CD4-positive, CD25-positive, alpha-beta regulatory T cell (primary cell): ENCODE data around the gene COL5A1. TPM values are rescaled to one million over a fixed set of nuclear protein-coding genes. Genes with fewer than 3 reads are reported as not detected.
"Not testable (repeated sequence)": the region's sequence is repeated elsewhere in the genome, so short reads cannot be mapped to it uniquely, and the experiment has no call there.

Source experiments
- ATAC-seq, 2 donors: fragments of 150-1000 bp; cut with Tn5 transposase; one replicate each; pipeline ENCODE4 v1.10.0; 2021; ENCODE audit warnings: low read depth in 2 of 2, moderate number of reproducible peaks in 2 of 2, moderate library complexity in 1 of 2
- DNase-seq, 3 donors: peaks; one replicate each; pipeline versions ENCODE4 v3.0.0 to v3.0.0-alpha.2; 2012 to 2022; ENCODE audit warnings: mixed read lengths in 1 of 3
- H3K27ac ChIP-seq: one replicate; pipeline ENCODE4 v1.7.0; 2013; ENCODE audit warnings: mild to moderate bottlenecking, low read length; ENCODE audit not compliant: insufficient read depth, poor library complexity, severe bottlenecking
- H3K27me3 ChIP-seq: one replicate; pipeline ENCODE4 v1.7.0; 2013; ENCODE audit warnings: low read length; ENCODE audit not compliant: control insufficient read depth, insufficient read depth
- H3K36me3 ChIP-seq: one replicate; pipeline ENCODE4 v1.7.0; 2013; ENCODE audit warnings: mild to moderate bottlenecking, low read length, moderate library complexity; ENCODE audit not compliant: control insufficient read depth, insufficient read depth
- H3K4me1 ChIP-seq: 2 replicates; pipeline ENCODE4 v1.7.0; 2013; ENCODE audit warnings: mild to moderate bottlenecking, low read length; ENCODE audit not compliant: insufficient read depth, control insufficient read depth, poor library complexity, severe bottlenecking
- H3K4me3 ChIP-seq: one replicate; pipeline ENCODE4 v1.7.0; 2013; ENCODE audit warnings: low read depth, mild to moderate bottlenecking, low read length, moderate library complexity
- H3K9me3 ChIP-seq, 2 experiments: 1 replicate in 1 of 2; 2 replicates in 1 of 2; pipeline ENCODE4 v1.7.0; 2013; ENCODE audit warnings: low read length in 2 of 2, mild to moderate bottlenecking in 1 of 2, moderate library complexity in 1 of 2; ENCODE audit not compliant: control insufficient read depth in 2 of 2
- H3K27ac Mint-ChIP-seq, 3 donors: one replicate each; pipeline ENCODE4 v1.8.0; 2020 to 2022; ENCODE audit warnings: mild to moderate bottlenecking in 3 of 3, mixed read lengths in 3 of 3, moderate library complexity in 2 of 3
- H3K27me3 Mint-ChIP-seq: one replicate; pipeline ENCODE4 v1.8.0; 2022; ENCODE audit warnings: mild to moderate bottlenecking, mixed read lengths
- H3K36me3 Mint-ChIP-seq: one replicate; pipeline ENCODE4 v1.8.0; 2020; ENCODE audit warnings: mixed read lengths
- H3K4me1 Mint-ChIP-seq, 4 donors: one replicate each; pipeline ENCODE4 v1.8.0; 2020 to 2022; ENCODE audit warnings: mixed read lengths in 4 of 4, mild to moderate bottlenecking in 1 of 4
- H3K4me3 Mint-ChIP-seq, 4 donors: one replicate each; pipeline ENCODE4 v1.8.0; 2020 to 2022; ENCODE audit warnings: mild to moderate bottlenecking in 4 of 4, mixed read lengths in 4 of 4, moderate library complexity in 3 of 4
- H3K9me3 Mint-ChIP-seq, 7 donors: one replicate each; pipeline ENCODE4 v1.8.0; 2020 to 2022; ENCODE audit warnings: mixed read lengths in 7 of 7, mild to moderate bottlenecking in 3 of 7, moderate library complexity in 2 of 7
- polyA plus RNA-seq, 4 donors: library from polyadenylated mRNA; unstranded; fragments of 300-500 nt; fragmentation: Illumina TruSeq; gene quantifications; one replicate each; pipeline ENCODE4 v1.2.3, GENCODE V29; 2021
- total RNA-seq: library from RNA; stranded (reverse); gene quantifications from one replicate; pipeline ENCODE4 v1.2.3, GENCODE V29; 2022

COL5A1 gene
- total and polyA plus RNA-seq, 5 donors from 2014 or later, result 0.02 to 1.7 (median 0.10) TPM; not detected in 2

- not testable (repeated sequence) for H3K27ac Mint-ChIP-seq, H3K4me1 ChIP-seq, H3K27me3 ChIP-seq, H3K36me3 Mint-ChIP-seq, ATAC-seq, DNase-seq, H3K4me3 Mint-ChIP-seq, H3K9me3 Mint-ChIP-seq, H3K4me3 ChIP-seq, H3K9me3 ChIP-seq, H3K4me1 Mint-ChIP-seq, H3K27me3 Mint-ChIP-seq, H3K27ac ChIP-seq, H3K36me3 ChIP-seq
Measured at GRCh38 chr9:134715536-134715935, 73.9 kb downstream of the COL5A1 start.

- ATAC-seq (no peak), DNase-seq (no peak)
- Histone ChIP-seq H3K36me3 (no peaks in the 10 kb centered on the region), H3K27ac (no peak overlapping the region), H3K4me1 (no peaks in the 10 kb centered on the region), H3K9me3 (peaks cover 0 to 5% of the 10 kb centered on the region in 2 experiments), H3K27me3 (no peaks in the 10 kb centered on the region), H3K4me3 (no peak overlapping the region)
- Mint-ChIP-seq H3K36me3 (no peaks in the 10 kb centered on the region), H3K9me3 (peaks cover 0 to 7% (median 1%) of the 10 kb centered on the region in 7 donors), H3K27ac (no peak overlapping the region), H3K4me1 (peaks cover 0 to 4% (median under 1%) of the 10 kb centered on the region in 4 donors), H3K4me3 (no peak overlapping the region), H3K27me3 (no peaks in the 10 kb centered on the region)
Measured at GRCh38 chr9:134716067-134716466, 74.5 kb downstream of the COL5A1 start.

GRCh38 chr9:134717056-134717455, 75.5 kb downstream of the COL5A1 start:
- no peak overlapping the region for H3K4me3 Mint-ChIP-seq
- Histone ChIP-seq H3K4me3 (no peak overlapping the region), H3K36me3 (no peaks in the 10 kb centered on the region), H3K9me3 (no peaks in the 10 kb centered on the region), H3K27ac (no peak overlapping the region), H3K27me3 (no peaks in the 10 kb centered on the region), H3K4me1 (no peaks in the 10 kb centered on the region)
- ATAC-seq (no peak), DNase-seq (no peak)
- H3K4me1 Mint-ChIP-seq, result peaks cover 0 to 4% (median under 1%) of the 10 kb centered on the region in 4 donors
- H3K9me3 Mint-ChIP-seq, result peaks cover 0 to 4% (median 1%) of the 10 kb centered on the region in 7 donors
- no peaks in the 10 kb centered on the region for H3K36me3 Mint-ChIP-seq
- no peak overlapping the region for H3K27ac Mint-ChIP-seq
- H3K27me3 Mint-ChIP-seq, result no peaks in the 10 kb centered on the region

GRCh38 chr9:134717924-134718645, 76.5 kb downstream of the COL5A1 start:
- no peaks in the 10 kb centered on the region for H3K36me3 ChIP-seq
- no peak overlapping the region for H3K27ac ChIP-seq
- no peak overlapping the region for H3K4me3 Mint-ChIP-seq
- no peaks in the 10 kb centered on the region for H3K9me3 ChIP-seq
- H3K9me3 Mint-ChIP-seq, result peaks cover 0 to 4% (median 0%) of the 10 kb centered on the region in 7 donors
- no peak for ATAC-seq
- H3K27ac Mint-ChIP-seq, result no peak overlapping the region
- no peak for DNase-seq
- H3K36me3 Mint-ChIP-seq, result no peaks in the 10 kb centered on the region
- no peaks in the 10 kb centered on the region for H3K27me3 ChIP-seq
- H3K4me1 Mint-ChIP-seq, result peaks cover 0 to 4% (median 2%) of the 10 kb centered on the region in 4 donors
- H3K27me3 Mint-ChIP-seq, result no peaks in the 10 kb centered on the region
- H3K4me1 ChIP-seq, result no peaks in the 10 kb centered on the region
- no peak overlapping the region for H3K4me3 ChIP-seq

- H3K27me3 ChIP-seq, result no peaks in the 10 kb centered on the region
- ATAC-seq, result no peak
- Mint-ChIP-seq H3K36me3 (no peaks in the 10 kb centered on the region), H3K27me3 (no peaks in the 10 kb centered on the region), H3K4me3 (no peak overlapping the region), H3K27ac (no peak overlapping the region), H3K4me1 (peaks cover 0 to 2% (median 0%) of the 10 kb centered on the region in 4 donors), H3K9me3 (peaks cover 0 to 1% (median 0%) of the 10 kb centered on the region in 7 donors)
- no peak overlapping the region for H3K27ac ChIP-seq
- H3K4me1 ChIP-seq, result no peaks in the 10 kb centered on the region
- no peaks in the 10 kb centered on the region for H3K9me3 ChIP-seq
- H3K4me3 ChIP-seq, result no peak overlapping the region
- H3K36me3 ChIP-seq, result no peaks in the 10 kb centered on the region
- no peak for DNase-seq
Measured at GRCh38 chr9:134719331-134719730, 77.7 kb downstream of the COL5A1 start.

- H3K36me3 ChIP-seq, result no peaks in the 10 kb centered on the region
- H3K4me1 ChIP-seq, result no peaks in the 10 kb centered on the region
- ATAC-seq (no peak), DNase-seq (no peak)
- H3K9me3 ChIP-seq, result no peaks in the 10 kb centered on the region
- Mint-ChIP-seq H3K4me3 (no peak overlapping the region), H3K4me1 (peaks cover 0 to 2% (median 1%) of the 10 kb centered on the region in 4 donors), H3K9me3 (peaks cover 0 to 1% (median 0%) of the 10 kb centered on the region in 7 donors), H3K27ac (no peak overlapping the region), H3K27me3 (peaks cover 1% of the 10 kb centered on the region), H3K36me3 (no peaks in the 10 kb centered on the region)
- H3K27ac ChIP-seq, result no peak overlapping the region
- no peaks in the 10 kb centered on the region for H3K27me3 ChIP-seq
- H3K4me3 ChIP-seq, result no peak overlapping the region
Measured at GRCh38 chr9:134720136-134720753, 78.6 kb downstream of the COL5A1 start.

GRCh38 chr9:134720796-134721195, 79.2 kb downstream of the COL5A1 start:
- H3K4me1 ChIP-seq, result no peaks in the 10 kb centered on the region
- Mint-ChIP-seq H3K4me1 (peaks cover 0 to 5% (median 3%) of the 10 kb centered on the region in 4 donors), H3K4me3 (no peak overlapping the region), H3K27me3 (peaks cover 6% of the 10 kb centered on the region), H3K36me3 (no peaks in the 10 kb centered on the region), H3K27ac (no peak overlapping the region), H3K9me3 (no peaks in the 10 kb centered on the region)
- H3K9me3 ChIP-seq, result no peaks in the 10 kb centered on the region
- H3K4me3 ChIP-seq, result no peak overlapping the region
- H3K27me3 ChIP-seq, result no peaks in the 10 kb centered on the region
- ATAC-seq, result no peak
- no peaks in the 10 kb centered on the region for H3K36me3 ChIP-seq
- no peak for DNase-seq
- H3K27ac ChIP-seq, result no peak overlapping the region

GRCh38 chr9:134721344-134721743, 79.7 kb downstream of the COL5A1 start:
- H3K9me3 Mint-ChIP-seq, result no peaks in the 10 kb centered on the region
- Histone ChIP-seq H3K9me3 (no peaks in the 10 kb centered on the region), H3K4me3 (no peak overlapping the region), H3K27ac (no peak overlapping the region), H3K36me3 (no peaks in the 10 kb centered on the region), H3K4me1 (no peaks in the 10 kb centered on the region), H3K27me3 (no peaks in the 10 kb centered on the region)
- H3K4me1 Mint-ChIP-seq, result peaks cover 0 to 5% (median 3%) of the 10 kb centered on the region in 4 donors
- ATAC-seq (no peak), DNase-seq (no peak)
- H3K27ac Mint-ChIP-seq, result no peak overlapping the region
- no peaks in the 10 kb centered on the region for H3K36me3 Mint-ChIP-seq
- no peak overlapping the region for H3K4me3 Mint-ChIP-seq
- H3K27me3 Mint-ChIP-seq, result peaks cover 6% of the 10 kb centered on the region
